Mesothelial cell of epicardium (in vitro differentiated cells): ENCODE measurements around the gene ZIC5. TPM values are rescaled to one million over a fixed set of nuclear protein-coding genes. Genes with fewer than 3 reads are reported as not detected.

Source experiments
- DNase-seq, 2 experiments: peaks; one replicate each; pipeline ENCODE4 v3.0.0; 2021; ENCODE audit warnings: low spot score in 2 of 2; ENCODE audit not compliant: unreplicated experiment in 2 of 2
- H3K27ac Mint-ChIP-seq: 2 replicates; pipeline ENCODE4 v1.8.0; 2021; ENCODE audit warnings: mixed read lengths
- H3K27me3 Mint-ChIP-seq: 2 replicates; pipeline ENCODE4 v1.8.0; 2021; ENCODE audit warnings: low read depth, mixed read lengths
- H3K36me3 Mint-ChIP-seq: 2 replicates; pipeline ENCODE4 v1.8.0; 2021; ENCODE audit warnings: mixed read lengths
- H3K4me1 Mint-ChIP-seq: 2 replicates; pipeline ENCODE4 v1.8.0; 2021; ENCODE audit warnings: mixed read lengths
- H3K4me3 Mint-ChIP-seq: 2 replicates; pipeline ENCODE4 v1.8.0; 2021; ENCODE audit warnings: mild to moderate bottlenecking, moderate library complexity, mixed read lengths
- H3K9me3 Mint-ChIP-seq: 2 replicates; pipeline ENCODE4 v1.8.0; 2021; ENCODE audit warnings: mixed read lengths
- CTCF ChIP-seq: fragments of 200-600 bp; sonication (generic); IDR thresholded peaks from one replicate; pipeline ENCODE4 v1.5.0; 2021; ENCODE audit warnings: antibody characterized with exemption; ENCODE audit not compliant: unreplicated experiment
- total RNA-seq: library from RNA; stranded (reverse); gene quantifications from 3 replicates; pipeline ENCODE4 v1.2.1, GENCODE V29; 2021

Gene ZIC5
- total RNA-seq, 1 donor from 2014 or later: not detected

- Mint-ChIP-seq H3K9me3 (no peaks in the 10 kb centered on the region), H3K27me3 (peaks cover 88% of the 10 kb centered on the region), H3K4me3 (no peak overlapping the region), H3K4me1 (peaks cover 5% of the 10 kb centered on the region), H3K27ac (no peak overlapping the region), H3K36me3 (no peaks in the 10 kb centered on the region)
- no peak for DNase-seq
- no peak for TF ChIP-seq CTCF
Measured at GRCh38 chr13:99974296-99974938, 2.9 kb upstream of the ZIC5 start.

DNA sequence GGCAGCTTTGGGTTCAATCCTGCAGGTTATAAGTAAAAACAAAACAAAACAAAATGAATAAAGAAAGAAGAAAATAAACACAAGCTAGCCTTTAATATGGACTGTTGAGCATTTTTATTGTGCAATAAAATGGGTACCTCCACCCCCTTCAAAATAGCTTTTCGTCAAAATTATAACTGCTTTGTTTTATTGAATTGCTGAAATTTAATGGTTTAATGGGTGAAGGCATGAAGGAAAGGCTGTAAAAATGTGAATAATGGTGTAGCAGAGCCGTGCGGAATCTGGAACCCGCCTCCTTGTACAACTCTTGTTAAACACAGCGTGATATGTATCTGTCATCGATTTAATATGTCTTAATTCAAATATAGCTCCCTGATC lies 2.2 kb upstream of the ZIC5 start:
- no peak for TF ChIP-seq CTCF
- Mint-ChIP-seq H3K4me1 (peaks cover 11% of the 10 kb centered on the region), H3K9me3 (no peaks in the 10 kb centered on the region), H3K27me3 (peaks cover 88% of the 10 kb centered on the region), H3K27ac (no peak overlapping the region), H3K4me3 (no peak overlapping the region), H3K36me3 (no peaks in the 10 kb centered on the region)
- no peak for DNase-seq

DNA sequence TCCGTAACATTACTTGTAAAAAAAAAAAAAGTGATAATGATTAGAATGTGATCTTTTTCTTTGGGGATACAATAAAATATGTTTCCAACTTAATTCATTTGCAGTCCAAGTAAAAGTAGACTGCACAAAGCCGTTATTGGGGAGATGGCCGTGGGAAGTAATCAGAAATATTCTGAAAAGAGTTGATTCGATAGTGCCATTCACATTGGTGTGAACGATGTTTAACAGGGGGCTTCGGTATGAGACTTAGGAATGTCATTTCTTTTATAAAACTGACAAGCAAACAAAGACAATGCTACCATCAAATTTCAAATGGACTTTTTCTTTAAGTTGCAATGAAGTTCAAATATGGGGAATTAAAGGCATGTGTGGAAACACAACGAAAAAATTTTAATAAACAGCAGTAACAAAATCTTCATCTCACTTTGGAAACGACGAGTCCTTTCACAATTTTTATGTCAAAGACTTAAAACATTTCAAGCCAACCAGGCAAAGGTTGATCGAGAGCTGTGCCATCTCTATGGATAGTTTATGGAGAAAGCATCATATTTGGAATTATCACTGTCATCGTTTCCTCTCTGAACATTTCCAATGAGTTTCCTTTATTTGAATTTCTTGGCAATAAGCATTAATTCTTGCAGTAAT lies 1.7 kb upstream of the ZIC5 start:
- Mint-ChIP-seq H3K9me3 (no peaks in the 10 kb centered on the region), H3K27me3 (peaks cover 85% of the 10 kb centered on the region), H3K4me3 (no peak overlapping the region), H3K27ac (no peak overlapping the region), H3K4me1 (peaks cover 11% of the 10 kb centered on the region), H3K36me3 (no peaks in the 10 kb centered on the region)
- TF ChIP-seq CTCF: no peak
- DNase-seq: no peak

- no peak overlapping the region for H3K4me3 Mint-ChIP-seq
- H3K4me1 Mint-ChIP-seq: peaks cover 13% of the 10 kb centered on the region
- H3K27ac Mint-ChIP-seq: no peak overlapping the region
- H3K36me3 Mint-ChIP-seq: no peaks in the 10 kb centered on the region
- no peak for TF ChIP-seq CTCF
- peaks cover 83% of the 10 kb centered on the region for H3K27me3 Mint-ChIP-seq
- DNase-seq: no peak
- H3K9me3 Mint-ChIP-seq: no peaks in the 10 kb centered on the region
Measured at GRCh38 chr13:99972190-99972731, 694 bp upstream of the ZIC5 start.

DNA sequence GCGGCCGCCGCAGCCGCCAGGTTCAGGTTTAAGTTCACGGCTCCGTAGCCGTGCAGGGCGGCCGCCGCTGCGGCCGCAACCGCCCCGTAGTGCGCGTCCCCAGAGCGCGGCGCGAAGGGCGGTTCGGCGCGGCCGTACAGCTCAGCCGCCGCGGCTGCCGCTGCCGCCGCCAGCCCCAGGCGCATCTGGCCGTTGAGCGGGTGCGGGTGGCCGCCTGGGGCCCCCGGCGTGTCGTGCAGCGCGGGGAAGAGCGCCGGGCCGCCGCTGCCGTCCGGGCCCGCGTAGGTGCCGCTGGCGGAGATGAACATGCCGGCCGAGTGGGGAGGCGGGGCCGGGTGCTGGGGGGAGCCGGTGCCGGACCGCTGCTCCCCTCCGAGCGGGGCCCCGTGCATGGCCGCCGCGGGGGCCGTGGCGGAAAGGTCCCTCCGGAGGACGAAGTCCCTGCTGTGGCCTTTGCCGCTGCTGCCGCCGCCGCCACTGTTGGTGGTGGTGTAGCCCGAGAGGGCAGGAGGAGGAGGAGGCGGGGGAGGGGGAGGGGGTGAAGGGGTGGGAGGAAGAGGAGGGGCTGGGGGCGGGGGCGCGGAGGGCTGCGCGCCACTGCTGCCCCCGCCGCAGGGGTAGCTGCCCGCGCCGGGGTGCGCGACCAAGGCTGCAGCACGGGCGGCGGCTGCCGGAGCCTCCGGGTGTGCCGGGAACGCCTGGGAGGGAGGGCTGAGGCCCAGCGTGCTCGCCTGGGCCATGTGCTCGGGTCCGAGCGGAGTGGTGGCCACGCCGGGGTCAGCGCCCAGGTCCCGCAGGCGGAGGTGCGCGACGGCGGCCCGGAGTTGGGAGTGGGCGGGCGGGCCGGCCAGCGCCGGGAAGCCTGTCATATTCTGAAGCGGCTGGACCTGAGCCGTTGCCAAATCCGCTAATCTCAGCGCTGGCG lies 654 bp downstream of the ZIC5 start:
- DNase-seq: no peak
- no peak for TF ChIP-seq CTCF
- H3K4me3 Mint-ChIP-seq: no peak overlapping the region
- no peaks in the 10 kb centered on the region for H3K9me3 Mint-ChIP-seq
- no peak overlapping the region for H3K27ac Mint-ChIP-seq
- H3K27me3 Mint-ChIP-seq: peaks cover 83% of the 10 kb centered on the region
- no peaks in the 10 kb centered on the region for H3K36me3 Mint-ChIP-seq
- H3K4me1 Mint-ChIP-seq: peaks cover 13% of the 10 kb centered on the region
